NCI-H2227 (cell line): Measurements from ENCODE around the gene ANKRD12.

Source experiments
- DNase-seq: peaks from one replicate; lab custom pipeline; 2025; ENCODE audit not compliant: unreplicated experiment; lab: John Stamatoyannopoulos, UW

Gene ANKRD12

GRCh38 chr18:9106094-9106493 is 30.5 kb upstream of the ANKRD12 start:
- no peak for DNase-seq

DNA sequence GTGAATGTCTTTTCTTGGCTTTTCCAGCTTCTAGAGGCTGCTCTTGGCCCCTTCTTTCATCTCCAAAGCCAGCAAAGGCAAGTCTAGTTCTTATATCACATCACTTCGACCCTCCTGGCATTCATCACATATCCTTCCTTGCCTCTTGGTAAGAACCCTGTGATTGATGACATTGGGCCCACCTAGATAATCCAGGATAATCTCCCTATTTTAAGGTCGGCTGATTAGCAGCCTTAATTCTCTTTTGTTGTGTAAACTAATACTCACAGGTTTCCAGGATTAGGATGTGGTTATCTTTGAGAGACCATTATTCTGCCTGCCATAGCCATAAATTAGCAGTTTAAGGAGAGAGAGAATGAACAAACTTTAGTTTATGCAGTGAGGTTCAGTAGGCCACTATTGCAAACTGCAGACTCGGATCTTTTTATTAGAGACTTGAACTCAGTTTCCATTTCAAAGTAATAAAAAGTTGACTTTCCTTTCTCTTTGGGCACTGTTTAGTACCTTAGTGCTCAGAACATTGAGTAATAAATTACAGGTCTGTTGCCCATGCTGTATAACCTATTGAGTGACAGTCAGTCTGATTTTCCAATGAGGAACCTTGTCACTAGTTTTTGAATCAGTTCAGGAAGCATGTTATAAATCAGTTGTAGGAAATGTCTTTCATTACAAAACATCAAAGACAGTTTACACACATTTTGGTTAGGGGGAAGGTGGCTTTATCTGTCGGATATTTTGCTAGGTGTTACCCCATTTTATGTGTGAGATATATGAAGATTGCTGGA is 29.6 kb upstream of the ANKRD12 start:
- DNase-seq = no peak

DNA sequence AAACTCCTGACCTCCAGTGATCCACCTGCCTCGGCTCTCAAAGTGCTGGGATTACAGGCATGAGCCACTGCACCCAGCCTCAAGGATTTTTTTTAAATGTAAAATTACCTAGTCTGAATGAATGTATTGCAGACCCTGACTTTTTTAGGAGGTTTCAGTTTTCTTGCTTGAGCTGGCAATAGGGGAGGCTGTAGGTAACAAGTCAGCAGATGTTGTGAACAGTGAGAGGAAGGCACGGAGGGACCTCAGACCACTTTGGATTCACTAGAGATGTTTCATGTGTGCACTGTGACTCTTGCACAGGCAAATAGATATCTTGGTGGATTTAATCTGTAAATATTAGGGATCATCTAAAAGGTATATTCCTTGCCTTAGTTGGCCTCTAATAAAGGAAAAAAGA is 27.7 kb upstream of the ANKRD12 start:
- DNase-seq = no peak

DNA sequence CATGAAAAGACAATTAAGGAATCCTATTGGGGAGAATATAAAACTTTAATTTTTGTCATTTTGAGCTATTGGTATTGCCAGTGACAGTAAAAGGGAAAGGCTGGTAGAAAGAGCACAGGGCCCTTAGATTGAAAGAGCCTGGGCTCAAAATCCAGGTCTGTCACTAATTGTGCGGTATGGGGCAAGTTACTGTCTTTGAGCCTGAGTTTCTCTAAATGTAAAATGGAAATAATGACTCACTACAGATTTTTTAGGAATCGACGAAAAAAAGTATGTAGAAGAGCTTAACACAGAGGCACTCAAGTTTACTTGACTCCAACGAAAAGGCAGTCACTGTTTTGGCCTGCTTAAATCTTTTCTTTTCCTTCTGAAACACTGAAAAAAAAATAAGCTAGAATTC is 27.1 kb upstream of the ANKRD12 start:
- DNase-seq = no peak

- no peak for DNase-seq
These were observed 23.0 kb upstream of the ANKRD12 start for GRCh38 chr18:9113468-9114149.

DNA sequence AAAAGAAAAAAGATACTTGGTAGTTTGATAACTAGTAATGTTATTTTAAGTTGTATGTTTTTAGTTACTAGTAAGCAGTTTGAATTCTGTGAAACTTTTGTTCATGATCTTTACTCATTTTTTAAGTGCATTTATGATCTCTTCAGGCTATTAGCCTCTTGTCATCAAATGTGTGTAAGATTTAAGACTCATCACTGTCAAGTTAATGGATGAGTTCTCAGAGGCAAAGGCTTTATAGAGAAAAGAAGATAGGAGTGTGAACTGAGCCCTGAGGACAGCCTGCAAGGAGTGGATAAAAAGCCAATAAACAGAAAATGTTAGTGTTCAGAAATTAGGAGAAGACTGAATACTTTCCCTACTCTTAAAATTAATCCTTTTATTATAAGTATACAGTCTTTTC is 20.6 kb upstream of the ANKRD12 start:
- DNase-seq = no peak

DNA sequence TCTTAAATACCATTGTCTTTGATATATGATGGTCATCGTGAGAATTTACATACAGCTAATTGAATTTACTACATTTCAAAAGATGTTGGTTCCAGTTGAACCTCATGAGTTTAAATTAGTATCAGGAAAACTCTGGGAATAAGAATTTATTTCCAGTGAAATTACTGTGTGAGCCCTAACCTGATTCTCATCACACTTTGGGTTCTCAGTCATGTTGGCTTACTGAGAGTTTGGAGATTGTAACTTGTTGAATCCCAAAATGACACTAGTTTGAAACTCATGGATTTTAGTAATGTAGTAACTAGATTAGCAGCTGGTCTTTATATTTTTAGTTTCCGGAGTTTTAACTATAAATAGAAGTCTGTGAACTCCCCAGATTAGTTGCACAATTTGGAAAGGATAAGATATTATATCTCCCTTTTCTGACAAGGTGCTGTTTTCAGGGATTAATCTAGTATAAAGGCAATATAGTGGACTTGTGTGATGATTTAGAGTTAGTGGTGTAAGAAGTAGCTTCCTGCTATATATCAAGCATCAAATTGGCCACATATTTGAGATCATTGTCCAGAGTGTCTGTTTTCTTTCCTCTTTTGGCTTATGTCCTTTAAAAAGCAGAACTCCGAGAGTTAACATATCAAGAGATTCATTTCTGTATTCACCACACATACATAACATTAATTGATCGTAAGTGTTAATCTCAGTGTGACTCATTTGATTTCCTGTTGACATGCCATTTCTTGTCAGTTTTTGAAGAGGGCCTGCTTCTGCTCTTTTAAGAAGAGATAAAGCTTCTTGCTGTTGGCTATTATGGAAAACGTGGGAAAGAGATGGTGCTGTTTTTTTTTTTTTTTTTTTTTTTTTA is 18.4 kb upstream of the ANKRD12 start:
- no peak for DNase-seq

DNA sequence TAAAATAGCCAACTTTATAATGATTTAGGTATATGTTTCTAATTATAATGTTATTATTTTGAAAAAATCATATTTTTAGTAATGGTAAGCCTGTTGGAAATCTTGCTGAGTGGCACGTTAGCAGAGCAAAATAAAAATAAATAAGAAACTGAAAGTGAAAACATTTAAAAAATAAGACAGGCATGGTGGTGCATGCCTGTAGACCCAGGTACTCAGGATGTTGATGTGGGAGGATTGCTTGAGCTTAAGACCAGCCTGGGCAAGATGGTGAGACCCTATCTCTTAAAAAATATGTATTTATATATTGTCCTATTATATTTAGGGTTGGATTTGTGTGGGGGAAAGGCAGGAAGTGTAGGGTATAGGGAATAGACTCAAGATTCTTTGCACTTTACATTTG is 15.8 kb upstream of the ANKRD12 start:
- no peak for DNase-seq

GRCh38 chr18:9123520-9123919 is 13.1 kb upstream of the ANKRD12 start:
- DNase-seq = no peak

DNA sequence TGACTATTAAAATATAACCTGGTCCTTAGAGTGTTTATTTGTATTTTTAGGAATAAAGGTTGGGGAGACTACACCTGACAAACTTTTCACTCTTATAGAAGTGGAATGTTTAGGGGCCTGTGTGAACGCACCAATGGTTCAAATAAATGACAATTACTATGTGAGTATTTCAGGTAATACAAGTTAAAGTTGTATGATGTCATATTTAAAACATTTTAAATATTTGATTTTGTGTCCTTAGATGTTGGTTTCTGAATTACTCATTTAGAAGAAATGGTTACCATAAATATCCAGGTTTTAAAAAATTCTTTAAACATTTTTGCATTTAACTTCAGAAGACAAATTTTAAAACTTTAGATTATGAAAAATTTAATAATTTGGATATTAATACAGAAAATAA is 11.8 kb upstream of the ANKRD12 start:
- no peak for DNase-seq

DNA sequence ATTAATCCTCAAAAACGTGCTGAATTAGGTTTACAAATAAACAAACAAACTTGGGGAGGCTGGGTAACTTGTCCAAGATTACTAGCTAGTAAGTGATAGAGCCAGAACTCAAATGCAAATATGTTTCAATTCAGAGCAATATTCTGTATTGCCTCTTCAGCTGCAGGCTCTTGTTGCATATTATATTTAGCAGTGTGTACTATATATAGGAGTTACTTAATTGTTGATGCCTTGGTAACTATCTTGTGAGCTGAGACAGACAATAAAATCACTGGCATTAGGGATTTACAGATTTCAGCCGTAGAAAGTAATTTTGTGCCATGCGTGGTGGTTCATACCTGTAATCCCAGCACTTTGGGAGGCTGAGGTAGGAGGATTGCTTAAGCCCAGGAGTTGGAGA is 10.2 kb upstream of the ANKRD12 start:
- no peak for DNase-seq

DNA sequence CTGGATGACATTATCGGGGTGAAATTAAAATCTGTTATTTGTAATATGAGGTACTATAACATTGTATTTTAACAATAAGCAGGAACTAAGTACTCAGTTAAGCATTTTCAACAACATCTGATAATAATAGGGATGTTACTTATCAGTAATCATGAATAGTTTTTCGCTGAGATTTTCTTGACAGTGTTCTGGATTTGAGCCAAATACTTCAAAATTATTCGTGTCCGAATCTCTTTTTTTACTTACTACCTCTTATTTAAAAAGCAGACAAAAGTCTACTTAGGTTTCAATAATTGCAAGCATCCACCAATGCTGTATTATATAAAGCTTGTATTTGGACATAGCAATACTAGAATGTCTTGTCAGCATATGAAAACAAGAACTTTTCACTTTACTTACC is 6.4 kb upstream of the ANKRD12 start:
- DNase-seq = no peak

DNA sequence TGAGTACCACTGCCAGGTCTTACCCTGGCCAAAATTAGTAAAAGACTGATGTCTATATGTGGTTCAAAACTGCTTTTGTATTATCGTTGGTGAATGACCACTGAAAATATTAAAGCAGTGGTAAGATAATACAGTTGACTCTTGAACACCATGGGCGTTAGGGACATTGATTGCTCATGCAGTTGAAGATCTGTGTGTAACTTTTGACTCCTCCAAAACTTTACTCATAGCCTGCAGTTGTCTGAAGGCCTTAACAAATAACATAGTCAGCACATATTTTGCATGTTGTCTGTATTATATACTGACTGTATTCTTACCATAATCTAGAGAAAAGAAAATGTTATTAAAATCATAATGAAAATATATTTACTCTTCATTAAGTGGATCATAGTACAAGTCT is 5.8 kb upstream of the ANKRD12 start:
- no peak for DNase-seq

DNA sequence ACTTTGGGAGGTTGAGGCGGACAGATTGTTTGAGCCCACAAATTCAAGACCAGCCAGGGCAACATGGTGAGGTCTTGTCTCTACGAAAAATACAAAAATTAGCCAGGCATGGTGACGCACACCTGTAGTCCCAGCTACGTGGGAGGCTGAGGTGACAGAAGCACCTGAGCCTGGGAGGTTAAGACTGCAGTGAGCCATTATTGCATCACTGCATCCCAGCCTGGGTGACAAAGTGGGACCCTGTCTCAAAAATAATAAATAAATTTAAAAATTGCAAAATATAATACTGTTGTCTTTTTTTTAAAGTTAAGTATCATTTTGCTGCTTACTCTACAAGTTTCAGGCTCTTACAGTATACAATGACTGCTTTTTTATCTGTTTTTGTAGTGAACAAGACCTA is 4.0 kb upstream of the ANKRD12 start:
- no peak for DNase-seq

DNA sequence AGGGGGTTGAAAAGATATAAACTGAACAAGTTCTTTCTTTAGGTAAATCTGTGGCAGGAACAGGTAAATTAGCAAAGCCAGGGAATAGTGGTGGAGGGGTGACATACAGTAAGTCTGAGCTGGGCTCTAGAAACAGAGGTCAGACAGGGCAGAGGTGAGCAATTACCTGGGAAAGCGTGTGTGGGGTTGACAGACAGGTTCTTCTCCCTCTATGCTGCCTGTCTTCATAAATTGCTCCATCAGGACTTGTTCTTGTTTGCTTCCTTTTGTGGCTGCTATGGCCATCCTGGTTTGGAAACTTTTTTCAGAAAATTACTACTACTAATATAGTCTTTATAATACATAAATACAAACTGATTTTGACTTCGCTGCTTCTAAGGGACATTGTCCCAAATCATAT is 3.4 kb upstream of the ANKRD12 start:
- DNase-seq = no peak

DNA sequence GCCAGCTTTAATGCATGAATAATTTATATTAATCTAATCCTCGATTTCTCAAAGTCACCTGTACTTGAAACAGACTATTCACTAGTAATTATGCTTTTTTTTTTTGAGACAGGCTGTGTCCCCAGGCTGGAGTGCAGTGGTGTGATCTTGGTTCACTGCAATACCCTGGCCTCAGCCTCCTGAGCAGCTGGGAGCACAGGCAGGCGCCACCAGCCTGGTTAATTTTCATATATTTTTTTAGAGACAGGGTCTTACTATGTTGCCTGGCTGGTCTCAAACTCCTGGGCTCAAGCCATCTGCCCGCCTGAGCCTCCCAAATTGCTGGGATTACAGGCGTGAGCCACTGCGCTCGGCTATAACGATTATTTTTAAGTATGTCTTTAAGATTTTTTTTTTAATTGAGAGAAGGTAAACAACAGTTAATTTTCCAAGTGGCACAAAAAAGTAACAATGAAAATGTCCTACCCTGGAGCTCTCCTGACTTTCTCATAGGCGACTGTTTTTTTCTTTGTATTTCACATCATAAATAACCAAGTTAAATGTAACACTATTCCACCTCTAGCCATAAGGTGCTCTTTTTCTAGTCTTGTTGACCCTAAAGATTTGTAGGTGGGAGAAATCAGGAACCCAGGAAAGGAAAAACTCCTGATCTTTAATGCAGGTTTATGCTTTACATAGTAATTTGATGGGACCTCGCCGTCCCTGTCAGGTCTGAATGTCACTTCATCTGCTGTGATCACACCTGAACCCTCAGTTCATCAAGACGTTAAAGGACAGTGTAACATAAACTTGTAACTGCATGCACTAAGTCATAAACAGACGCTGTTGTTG is 1.3 kb upstream of the ANKRD12 start:
- DNase-seq = no peak

DNA sequence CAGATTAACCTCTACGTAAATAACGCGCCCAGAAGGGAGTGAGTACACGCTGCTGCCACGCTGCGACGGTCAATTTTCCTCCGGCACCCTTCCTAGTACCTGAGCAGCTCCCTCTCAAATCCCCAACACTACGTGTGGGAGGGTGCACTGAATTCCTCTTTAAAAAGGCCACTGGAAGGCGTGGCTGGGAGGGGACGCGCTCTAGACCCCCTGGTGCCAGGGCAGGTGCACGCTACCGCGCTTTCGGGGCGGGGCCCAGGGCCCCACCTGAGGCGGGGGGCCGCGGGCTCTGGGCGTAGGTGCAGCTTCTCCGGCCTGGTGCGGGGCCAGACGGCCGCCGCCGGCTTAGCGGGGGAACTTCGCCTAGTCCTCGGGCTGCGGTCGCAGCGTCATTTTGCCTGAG is 668 bp upstream of the ANKRD12 start:
- peak; percentile 84 for DNase-seq

GRCh38 chr18:9137168-9138066 is 836 bp downstream of the ANKRD12 start:
- DNase-seq = peak; percentile 92

- no peak for DNase-seq
These were observed 2.9 kb downstream of the ANKRD12 start for GRCh38 chr18:9139400-9140039.
